Caco-2 (cell line): ENCODE data around the gene NUBPL. TPM values are rescaled to one million over a fixed set of nuclear protein-coding genes. Genes with fewer than 3 reads are reported as not detected.

Source experiments
- BruUV-seq: library from RNA; stranded (reverse); fragments of 400-500 nt; replicated peaks from 2 replicates; lab custom pipeline; 2021; lab: Mats Ljungman, UMichigan
- CTCF ChIA-PET: fragments of 300-600 bp; sonication (Branson Sonifier 250); formaldehyde crosslinking; loops from one replicate; lab custom pipeline; 2022; ENCODE audit warnings: antibody characterized with exemption; lab: Charles Lee
- POLR2A ChIA-PET: fragments of 300-600 bp; sonication (Branson Sonifier 250); formaldehyde crosslinking; loops from one replicate; lab custom pipeline; 2022; ENCODE audit warnings: antibody characterized with exemption; lab: Charles Lee
- DNase-seq, 2 experiments: peaks; one replicate each; pipeline versions ENCODE4 v3.0.0 to v3.0.0-alpha.2; 2020 to 2022
- H3K27me3 ChIP-seq: replicated peaks from 2 replicates; pipeline ENCODE4 v1.6.0; 2011; ENCODE audit warnings: low read length; ENCODE audit not compliant: control insufficient read depth, insufficient read depth
- H3K36me3 ChIP-seq: 2 replicates; pipeline ENCODE4 v1.5.1; 2011; ENCODE audit warnings: low read length; ENCODE audit not compliant: control insufficient read depth, insufficient read depth
- H3K4me1 ChIP-seq: fragments of 250-450 bp; sonication (Bioruptor Pico); 2 replicates; pipeline ENCODE4 v1.5.1; 2020; ENCODE audit warnings: mild to moderate bottlenecking
- H3K4me3 ChIP-seq: 2 replicates; pipeline ENCODE4 v1.5.1; 2011; ENCODE audit warnings: low read depth, mild to moderate bottlenecking, control low read depth, low read length
- H3K9me3 ChIP-seq: fragments of 250-450 bp; sonication (Bioruptor Pico); 2 replicates; pipeline ENCODE4 v1.5.1; 2020; ENCODE audit warnings: mild to moderate bottlenecking, moderate library complexity
- H3K27ac Mint-ChIP-seq: one replicate; pipeline ENCODE4 v1.8.0; 2022; ENCODE audit warnings: mixed read lengths; ENCODE audit not compliant: unreplicated experiment
- H3K27me3 Mint-ChIP-seq: one replicate; pipeline ENCODE4 v1.8.0; 2022; ENCODE audit warnings: mixed read lengths; ENCODE audit not compliant: insufficient read depth, unreplicated experiment
- H3K36me3 Mint-ChIP-seq: one replicate; pipeline ENCODE4 v1.8.0; 2022; ENCODE audit warnings: mild to moderate bottlenecking, mixed read lengths; ENCODE audit not compliant: insufficient read depth, unreplicated experiment
- H3K4me1 Mint-ChIP-seq: one replicate; pipeline ENCODE4 v1.8.0; 2022; ENCODE audit warnings: low read depth, mixed read lengths; ENCODE audit not compliant: unreplicated experiment
- H3K4me3 Mint-ChIP-seq: one replicate; pipeline ENCODE4 v1.8.0; 2022; ENCODE audit warnings: mild to moderate bottlenecking, moderate library complexity, mixed read lengths; ENCODE audit not compliant: unreplicated experiment
- H3K9me3 Mint-ChIP-seq: one replicate; pipeline ENCODE4 v1.8.0; 2022; ENCODE audit warnings: mixed read lengths; ENCODE audit not compliant: unreplicated experiment
- intact Hi-C: fragments of 100-400 bp; cut with micrococcal nuclease; formaldehyde crosslinking; loops from one replicate; pipeline ENCODE4 v1.10.0; 2022; ENCODE audit not compliant: unreplicated experiment
- total RNA-seq: library from RNA; stranded (reverse); gene quantifications from 2 replicates; pipeline ENCODE4 v1.2.3, GENCODE V29; 2022
- TF ChIP-seq, protein P1 (sequence below), 2 experiments: fragments of 200-600 bp in 1 of 2; IDR thresholded peaks; 1 replicate in 1 of 2; 2 replicates in 1 of 2; pipeline versions ENCODE4 v1.5.1 to v1.8.0; 2011 to 2022; ENCODE audit warnings: antibody characterized with exemption in 1 of 2, control low read depth in 1 of 2, inconsistent platforms in 1 of 2, low read depth in 1 of 2, low read length in 1 of 2, mild to moderate bottlenecking in 1 of 2, moderate library complexity in 1 of 2; ENCODE audit not compliant: insufficient read depth in 1 of 2, severe bottlenecking in 1 of 2, unreplicated experiment in 1 of 2

The NUBPL gene
- total RNA-seq, 1 experiment from 2014 or later = 13.9 TPM

DNA sequence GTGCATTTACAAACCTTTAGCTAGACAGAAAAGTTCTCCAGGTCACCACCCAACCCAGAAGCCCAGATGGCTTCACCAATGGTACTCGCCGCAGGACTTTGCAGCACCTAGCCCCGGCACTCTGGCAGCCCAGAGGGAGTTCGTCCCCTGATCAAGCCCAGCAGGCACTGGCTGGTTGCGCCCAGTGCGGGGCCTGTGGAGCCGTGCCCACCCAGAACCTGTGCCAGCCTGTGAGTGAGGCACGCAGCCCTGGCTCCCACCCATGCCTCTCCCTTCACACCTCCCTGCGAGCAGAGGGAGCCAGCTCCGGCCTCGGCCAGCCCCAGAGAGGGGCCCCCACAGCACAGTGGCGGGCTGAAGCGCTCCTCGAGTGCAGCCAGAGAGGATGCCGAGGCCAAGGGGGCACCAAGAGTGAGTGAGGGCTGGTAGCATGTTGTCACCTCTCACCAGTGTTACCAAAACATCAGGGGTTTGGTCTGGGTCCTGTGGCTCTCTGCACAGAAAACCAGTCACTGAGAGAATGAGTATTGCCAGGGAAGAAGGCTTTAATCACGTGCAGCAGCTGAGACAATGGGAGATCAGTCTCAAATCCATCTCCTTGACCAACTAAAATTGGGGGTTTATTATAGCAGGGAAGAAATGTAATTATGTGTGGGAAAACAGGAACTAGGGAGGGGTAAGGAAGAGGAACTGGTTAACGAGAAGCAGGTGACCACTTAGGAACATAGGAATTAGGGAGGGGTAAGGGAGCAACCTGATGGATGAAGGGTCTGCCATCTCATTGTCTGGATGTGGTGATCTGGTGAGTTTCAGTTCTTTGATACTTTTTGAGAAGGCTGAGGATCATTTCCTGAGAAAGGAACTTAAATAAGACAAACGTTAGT lies 151.3 kb downstream of the NUBPL start:
- TF ChIP-seq, protein P1, sequence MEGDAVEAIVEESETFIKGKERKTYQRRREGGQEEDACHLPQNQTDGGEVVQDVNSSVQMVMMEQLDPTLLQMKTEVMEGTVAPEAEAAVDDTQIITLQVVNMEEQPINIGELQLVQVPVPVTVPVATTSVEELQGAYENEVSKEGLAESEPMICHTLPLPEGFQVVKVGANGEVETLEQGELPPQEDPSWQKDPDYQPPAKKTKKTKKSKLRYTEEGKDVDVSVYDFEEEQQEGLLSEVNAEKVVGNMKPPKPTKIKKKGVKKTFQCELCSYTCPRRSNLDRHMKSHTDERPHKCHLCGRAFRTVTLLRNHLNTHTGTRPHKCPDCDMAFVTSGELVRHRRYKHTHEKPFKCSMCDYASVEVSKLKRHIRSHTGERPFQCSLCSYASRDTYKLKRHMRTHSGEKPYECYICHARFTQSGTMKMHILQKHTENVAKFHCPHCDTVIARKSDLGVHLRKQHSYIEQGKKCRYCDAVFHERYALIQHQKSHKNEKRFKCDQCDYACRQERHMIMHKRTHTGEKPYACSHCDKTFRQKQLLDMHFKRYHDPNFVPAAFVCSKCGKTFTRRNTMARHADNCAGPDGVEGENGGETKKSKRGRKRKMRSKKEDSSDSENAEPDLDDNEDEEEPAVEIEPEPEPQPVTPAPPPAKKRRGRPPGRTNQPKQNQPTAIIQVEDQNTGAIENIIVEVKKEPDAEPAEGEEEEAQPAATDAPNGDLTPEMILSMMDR (IDR thresholded peaks at IDR 0.05; ENCODE audit: insufficient read depth in 1 of 2, low read depth in 1 of 2, low read length in 1 of 2, severe bottlenecking in 1 of 2, unreplicated experiment in 1 of 2) = no peak
- CTCF ChIA-PET = no interaction called here
- no peak overlapping the region for H3K27ac Mint-ChIP-seq
- Histone ChIP-seq H3K36me3 (no peaks in the 10 kb centered on the region), H3K9me3 (no peaks in the 10 kb centered on the region), H3K4me1 (no peaks in the 10 kb centered on the region), H3K4me3 (no peak overlapping the region), H3K27me3 (no peaks in the 10 kb centered on the region)
- POLR2A ChIA-PET = no interaction called here
- no peaks in the 10 kb centered on the region for H3K9me3 Mint-ChIP-seq
- H3K4me3 Mint-ChIP-seq = no peak overlapping the region
- no peaks in the 10 kb centered on the region for H3K4me1 Mint-ChIP-seq
- intact Hi-C loops = no loop called here
- no peaks in the 10 kb centered on the region for H3K36me3 Mint-ChIP-seq
- H3K27me3 Mint-ChIP-seq = no peaks in the 10 kb centered on the region
- no TSS peak for BruUV-seq
- no peak for DNase-seq

DNA sequence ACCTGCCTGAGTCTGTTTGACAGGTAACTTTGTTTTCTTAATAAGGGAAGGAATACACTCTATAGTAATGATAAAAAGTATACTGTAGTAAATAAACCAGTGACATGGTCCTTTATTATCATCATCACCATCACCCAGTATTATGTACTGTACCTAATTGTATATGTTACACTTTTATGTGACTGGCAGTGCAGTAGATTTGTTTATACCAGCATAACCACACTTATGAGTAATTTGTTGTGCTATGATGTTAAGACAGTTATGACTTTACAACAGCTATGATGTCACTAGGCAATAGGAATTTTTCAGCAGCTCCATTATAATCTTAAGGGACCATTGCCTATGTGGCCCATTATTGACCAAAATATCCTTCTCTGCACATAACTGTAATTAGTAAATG lies 155.0 kb downstream of the NUBPL start:
- Histone ChIP-seq H3K27me3 (no peaks in the 10 kb centered on the region), H3K4me3 (no peak overlapping the region), H3K4me1 (no peaks in the 10 kb centered on the region), H3K36me3 (no peaks in the 10 kb centered on the region), H3K9me3 (no peaks in the 10 kb centered on the region)
- intact Hi-C loops = no loop called here
- Mint-ChIP-seq H3K27ac (no peak overlapping the region), H3K4me3 (no peak overlapping the region), H3K27me3 (no peaks in the 10 kb centered on the region), H3K4me1 (no peaks in the 10 kb centered on the region), H3K9me3 (no peaks in the 10 kb centered on the region), H3K36me3 (no peaks in the 10 kb centered on the region)
- DNase-seq = no peak
- TF ChIP-seq, protein P1 (IDR thresholded peaks at IDR 0.05; ENCODE audit: insufficient read depth in 1 of 2, low read depth in 1 of 2, low read length in 1 of 2, severe bottlenecking in 1 of 2, unreplicated experiment in 1 of 2) = no peak
- ChIA-PET POLR2A (no interaction called here), CTCF (no interaction called here)
- BruUV-seq = no TSS peak

DNA sequence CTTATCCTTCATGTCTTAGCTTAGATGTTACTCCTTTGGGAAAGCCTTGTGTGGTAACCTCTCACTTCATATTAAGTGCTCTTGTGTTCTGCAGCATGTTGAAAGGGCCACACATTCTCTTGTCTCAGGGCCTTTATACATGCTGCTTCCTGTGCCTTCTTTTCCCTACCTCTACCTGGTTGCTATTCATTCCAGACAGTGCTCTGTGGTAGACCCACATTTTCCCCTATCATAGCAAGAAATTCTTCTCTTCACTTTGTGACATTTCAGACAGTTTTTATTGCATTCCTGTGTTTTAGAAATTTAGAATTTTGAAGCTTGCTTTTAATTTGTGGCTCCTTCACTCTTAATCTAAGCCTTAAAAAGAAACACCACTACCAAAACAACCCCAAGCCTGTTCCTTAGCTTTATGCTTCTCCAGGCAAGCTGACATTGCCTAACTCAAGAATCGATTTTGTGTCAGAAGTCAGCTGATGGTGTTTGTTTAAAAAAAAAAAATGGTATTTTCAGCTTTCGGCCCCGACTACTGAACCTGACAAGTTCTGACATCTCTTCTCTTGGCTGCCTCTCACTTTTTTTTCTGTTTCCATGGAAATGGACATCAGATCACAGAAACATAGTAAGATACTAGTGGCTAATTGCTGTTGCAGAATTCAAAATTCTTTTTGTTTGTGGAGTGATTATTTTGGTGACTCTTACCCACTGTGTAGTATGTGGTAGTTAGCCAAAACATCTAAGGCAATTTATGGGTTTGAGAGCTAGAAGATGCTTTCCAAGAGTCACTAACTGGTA lies 156.3 kb downstream of the NUBPL start:
- Mint-ChIP-seq H3K27me3 (no peaks in the 10 kb centered on the region), H3K9me3 (no peaks in the 10 kb centered on the region), H3K36me3 (no peaks in the 10 kb centered on the region), H3K4me1 (no peaks in the 10 kb centered on the region), H3K27ac (no peak overlapping the region), H3K4me3 (no peak overlapping the region)
- intact Hi-C loops = no loop called here
- CTCF ChIA-PET = no interaction called here
- TF ChIP-seq, protein P1 (IDR thresholded peaks at IDR 0.05; ENCODE audit: insufficient read depth in 1 of 2, low read depth in 1 of 2, low read length in 1 of 2, severe bottlenecking in 1 of 2, unreplicated experiment in 1 of 2) = no peak
- Histone ChIP-seq H3K27me3 (no peaks in the 10 kb centered on the region), H3K4me3 (no peak overlapping the region), H3K4me1 (no peaks in the 10 kb centered on the region), H3K9me3 (no peaks in the 10 kb centered on the region), H3K36me3 (no peaks in the 10 kb centered on the region)
- DNase-seq = no peak
- BruUV-seq = no TSS peak
- POLR2A ChIA-PET = no interaction called here
